B cell (primary cell): ENCODE measurements around the gene FAM184A. TPM values are rescaled to one million over a fixed set of nuclear protein-coding genes. Genes with fewer than 3 reads are reported as not detected.

Experiments
- ATAC-seq: fragments of 200-7000 bp; cut with Tn5 transposase; one replicate; pipeline ENCODE4 v1.10.0; 2021; ENCODE audit warnings: low read depth, mild to moderate bottlenecking, moderate number of reproducible peaks, moderate library complexity
- CTCF ChIA-PET: fragments of 350-600 bp; sonication (Branson Sonifier 250); formaldehyde crosslinking; loops from one replicate; lab custom pipeline; 2021; ENCODE audit warnings: antibody characterized with exemption, inconsistent platforms; lab: Charles Lee
- POLR2A ChIA-PET: fragments of 350-600 bp; sonication (Branson Sonifier 250); formaldehyde crosslinking; loops from one replicate; lab custom pipeline; 2021; ENCODE audit warnings: antibody characterized with exemption; lab: Charles Lee
- DNase-seq: peaks from one replicate; pipeline ENCODE4 v3.0.0; 2013
- H2AFZ ChIP-seq: 2 replicates; pipeline ENCODE4 v1.6.1; 2012; ENCODE audit warnings: mild to moderate bottlenecking, low read depth, low read length; ENCODE audit not compliant: insufficient read depth, poor library complexity, severe bottlenecking
- H3K27ac ChIP-seq, 2 donors: 1 replicate in 1 of 2; 2 replicates in 1 of 2; pipeline ENCODE4 v1.5.1; 2012 to 2013; ENCODE audit warnings: low read length in 2 of 2, mild to moderate bottlenecking in 2 of 2, moderate library complexity in 1 of 2
- H3K27me3 ChIP-seq, 4 experiments: fragments of 200-600 bp in 1 of 4; sonication (generic) in 1 of 4; replicated peaks in 1 of 4; 1 replicate in 2 of 4; 2 replicates in 2 of 4; pipeline versions ENCODE4 v1.6.1 to v1.7.0; 2013 to 2016; ENCODE audit warnings: low read length in 3 of 4, mild to moderate bottlenecking in 2 of 4, mixed read lengths in 1 of 4, moderate library complexity in 1 of 4; ENCODE audit not compliant: insufficient read depth in 4 of 4, control insufficient read depth in 3 of 4; ENCODE audit errors: control extremely low read depth in 1 of 4
- H3K36me3 ChIP-seq, 2 experiments: replicated peaks in 1 of 2; 1 replicate in 1 of 2; 2 replicates in 1 of 2; pipeline versions ENCODE4 v1.6.1 to v1.7.1; 2013; ENCODE audit warnings: low read length in 1 of 2; ENCODE audit not compliant: insufficient read depth in 2 of 2, control insufficient read depth in 1 of 2; ENCODE audit errors: control extremely low read depth in 1 of 2, extremely low read depth in 1 of 2
- H3K4me1 ChIP-seq, 2 donors: fragments of 200-600 bp in 1 of 2; sonication (generic) in 1 of 2; 1 replicate in 1 of 2; 2 replicates in 1 of 2; pipeline versions ENCODE4 v1.5.1 to v1.6.1; 2013 to 2017; ENCODE audit warnings: low read length in 2 of 2; ENCODE audit not compliant: control insufficient read depth in 2 of 2, insufficient read depth in 2 of 2
- H3K4me2 ChIP-seq: replicated peaks from 2 replicates; pipeline ENCODE3; 2012; ENCODE audit warnings: mild to moderate bottlenecking, low read depth, low read length; ENCODE audit not compliant: poor library complexity, severe bottlenecking
- H3K4me3 ChIP-seq, 5 experiments: fragments of 200-600 bp in 1 of 5; sonication (generic) in 1 of 5; 1 replicate in 3 of 5; 2 replicates in 2 of 5; pipeline versions ENCODE4 v1.5.1 to v1.7.0; 2011 to 2016; ENCODE audit warnings: low read length in 4 of 5, mild to moderate bottlenecking in 4 of 5, low read depth in 2 of 5, control low read depth in 1 of 5, moderate library complexity in 1 of 5; ENCODE audit not compliant: insufficient read depth in 1 of 5; ENCODE audit errors: control extremely low read depth in 1 of 5, extremely low read depth in 1 of 5
- H3K79me2 ChIP-seq: fragments of 200-600 bp; sonication (generic); one replicate; pipeline ENCODE4 v1.6.0; 2016; ENCODE audit warnings: low read length; ENCODE audit not compliant: control insufficient read depth, insufficient read depth
- H3K9ac ChIP-seq: fragments of 200-600 bp; sonication (generic); 2 replicates; pipeline ENCODE4 v1.6.1; 2017; ENCODE audit warnings: mild to moderate bottlenecking, low read length, moderate library complexity
- H3K9me3 ChIP-seq, 3 donors: one replicate each; pipeline versions ENCODE4 v1.6.1 to v1.7.1; 2013; ENCODE audit warnings: low read length in 2 of 3; ENCODE audit not compliant: control insufficient read depth in 2 of 3, insufficient read depth in 1 of 3; ENCODE audit errors: control extremely low read depth in 1 of 3
- H4K20me1 ChIP-seq: 2 replicates; pipeline ENCODE4 v1.6.0; 2012; ENCODE audit warnings: mild to moderate bottlenecking, low read length; ENCODE audit not compliant: insufficient read depth, control insufficient read depth, poor library complexity, severe bottlenecking
- H3K27ac Mint-ChIP-seq: one replicate; pipeline ENCODE4 v1.8.0; 2021; ENCODE audit warnings: mixed read lengths
- H3K27me3 Mint-ChIP-seq: one replicate; pipeline ENCODE4 v1.8.0; 2021; ENCODE audit warnings: mixed read lengths
- H3K4me1 Mint-ChIP-seq: one replicate; pipeline ENCODE4 v1.8.0; 2021; ENCODE audit warnings: mixed read lengths
- H3K4me3 Mint-ChIP-seq: one replicate; pipeline ENCODE4 v1.8.0; 2021; ENCODE audit warnings: mixed read lengths
- H3K9me3 Mint-ChIP-seq: one replicate; pipeline ENCODE4 v1.8.0; 2022; ENCODE audit warnings: mixed read lengths; ENCODE audit not compliant: insufficient read depth
- CTCF ChIP-seq: fragments of 200-600 bp; IDR thresholded peaks from one replicate; pipeline ENCODE4 v1.8.0; 2022; ENCODE audit warnings: antibody characterized with exemption, mild to moderate bottlenecking
- EZH2 ChIP-seq: IDR thresholded peaks from 2 replicates; pipeline ENCODE4 v1.6.1; 2012; ENCODE audit warnings: borderline replicate concordance, low read depth, mild to moderate bottlenecking, moderate library complexity, low read length; ENCODE audit not compliant: insufficient read depth, poor library complexity, severe bottlenecking
- WGBS: methylation state at CpG from one replicate; pipeline ENCODE4 v1.1.5; 2013; ENCODE audit warnings: missing lambda C conversion rate; ENCODE audit not compliant: insufficient coverage; 5-methylcytosine and 5-hydroxymethylcytosine counted together
- intact Hi-C: fragments of 100-400 bp; cut with micrococcal nuclease; formaldehyde crosslinking; loops from one replicate; pipeline ENCODE4 v1.10.0; 2022
- polyA plus RNA-seq: library from polyadenylated mRNA; depleted of rRNA; stranded (reverse); fragments of >200 nt; gene quantifications from 2 replicates; pipeline ENCODE4 v1.2.3, GENCODE V29; 2012
- total RNA-seq, 2 donors: library from RNA; stranded (reverse); fragments of 120-200 nt in 1 of 2; gene quantifications; 1 replicate in 1 of 2; 2 replicates in 1 of 2; pipeline versions ENCODE4 v1.2.3 to v1.2.4, GENCODE V29; 2013 to 2022

Gene FAM184A
- total and polyA plus RNA-seq, 2 donors (not counting 1 experiment from before 2014, with no cell fraction given) = 0.07 to 0.54 TPM

- H4K20me1 ChIP-seq = no peaks in the 10 kb centered on the region
- H3K9ac ChIP-seq = no peak overlapping the region
- H3K27ac ChIP-seq = no peak overlapping the region
- H3K4me3 Mint-ChIP-seq = no peak overlapping the region
- H3K4me1 ChIP-seq = no peaks in the 10 kb centered on the region
- H3K4me3 ChIP-seq = no peak overlapping the region
- H3K9me3 Mint-ChIP-seq = no peaks in the 10 kb centered on the region
- H3K27me3 Mint-ChIP-seq = no peaks in the 10 kb centered on the region
- intact Hi-C loops = no loop called here
- 89% methylated on average over 1 of the region's 3 CpGs for whole genome bisulfite sequencing
- no peak for DNase-seq
- TF ChIP-seq EZH2 = no peak
- TF ChIP-seq CTCF = no peak
- H3K4me1 Mint-ChIP-seq = no peaks in the 10 kb centered on the region
- no peaks in the 10 kb centered on the region for H3K9me3 ChIP-seq
- peaks cover 13 to 62% of the 10 kb centered on the region in 2 experiments for H3K36me3 ChIP-seq
- H3K4me2 ChIP-seq = no peak overlapping the region
- H3K27me3 ChIP-seq = no peaks in the 10 kb centered on the region
- ChIA-PET POLR2A (no interaction called here), CTCF (no interaction called here)
- H2AFZ ChIP-seq = no peak overlapping the region
- ATAC-seq = no peak
- no peak overlapping the region for H3K27ac Mint-ChIP-seq
- H3K79me2 ChIP-seq = peaks cover 5% of the 10 kb centered on the region
These were observed 155.4 kb downstream of the FAM184A start for GRCh38 chr6:118923035-118923434.

- Histone ChIP-seq H3K4me3 (no peak overlapping the region), H3K27ac (no peak overlapping the region), H3K4me2 (no peak overlapping the region), H3K4me1 (no peaks in the 10 kb centered on the region), H3K79me2 (no peaks in the 10 kb centered on the region), H4K20me1 (no peaks in the 10 kb centered on the region), H3K9me3 (no peaks in the 10 kb centered on the region), H3K36me3 (peaks cover 10 to 71% of the 10 kb centered on the region in 2 experiments), H3K9ac (no peak overlapping the region), H2AFZ (no peak overlapping the region), H3K27me3 (no peaks in the 10 kb centered on the region)
- Mint-ChIP-seq H3K27me3 (no peaks in the 10 kb centered on the region), H3K27ac (no peak overlapping the region), H3K9me3 (no peaks in the 10 kb centered on the region), H3K4me3 (no peak overlapping the region), H3K4me1 (no peaks in the 10 kb centered on the region)
- TF ChIP-seq CTCF (no peak), EZH2 (no peak)
- CTCF ChIA-PET = no interaction called here
- WGBS = 100% methylated on average over 1 of the region's 1 CpG
- POLR2A ChIA-PET = no interaction called here
- DNase-seq (no peak), ATAC-seq (no peak)
- intact Hi-C loops = no loop called here
These were observed 157.4 kb downstream of the FAM184A start for GRCh38 chr6:118921084-118921483.
